HepG2 (cell line): Measurements from ENCODE around the gene HOXC11. TPM values are rescaled to one million over a fixed set of nuclear protein-coding genes. Genes with fewer than 3 reads are reported as not detected.

ENCODE experiments used
- ATAC-seq: fragments of 200-7000 bp; cut with Tn5 transposase; 3 replicates; pipeline ENCODE4 v1.9.1; 2020; ENCODE audit warnings: mild to moderate bottlenecking, moderate library complexity
- BruUV-seq: library from RNA; stranded (reverse); fragments of 400-500 nt; replicated peaks from 2 replicates; lab custom pipeline; 2021; lab: Mats Ljungman, UMichigan
- CTCF ChIA-PET: fragments of 300-600 bp; formaldehyde crosslinking; extraction: SDS; loops from one replicate; lab custom pipeline; 2021; ENCODE audit warnings: low total read pairs, inconsistent platforms, low intra/inter-chr PET ratio; lab: Yijun Ruan, JAX
- POLR2A ChIA-PET: fragments of 350-600 bp; sonication (Branson Sonifier 250); formaldehyde crosslinking; loops from one replicate; lab custom pipeline; 2020; ENCODE audit warnings: antibody characterized with exemption, inconsistent platforms; lab: Yijun Ruan, JAX
- DNase-seq: peaks from one replicate; pipeline ENCODE4 v3.0.0-alpha.2; 2015; ENCODE audit warnings: low spot score
- FAIRE-seq: peaks from 3 replicates; lab custom pipeline; 2011; peaks lifted over from hg19 to GRCh38; lab: Jason Lieb, UNC
- H2AFZ ChIP-seq: one replicate; pipeline ENCODE4 v1.6.1; 2011; ENCODE audit warnings: low read length, inconsistent platforms
- H3K27ac ChIP-seq: fragments of 300-600 bp; 3 replicates; pipeline ENCODE4 v1.8.0; 2011; ENCODE audit warnings: mixed run types, mild to moderate bottlenecking, mixed read lengths, low read length, inconsistent platforms; ENCODE audit not compliant: insufficient read depth; ENCODE audit errors: extremely low read length
- H3K27me3 ChIP-seq, 2 experiments: fragments of 200-600 bp in 1 of 2; 2 replicates in 1 of 2; 3 replicates in 1 of 2; pipeline versions ENCODE4 v1.6.0 to v1.8.0; 2011; ENCODE audit warnings: low read length in 2 of 2, mild to moderate bottlenecking in 2 of 2, moderate library complexity in 2 of 2, inconsistent platforms in 1 of 2; ENCODE audit not compliant: insufficient read depth in 2 of 2, control insufficient read depth in 1 of 2
- H3K36me3 ChIP-seq, 2 experiments: fragments of 200-600 bp in 1 of 2; replicated peaks in 1 of 2; 2 replicates in 1 of 2; 3 replicates in 1 of 2; pipeline versions ENCODE4 v1.5.1 to v1.8.0; 2011; ENCODE audit warnings: low read length in 2 of 2, inconsistent platforms in 1 of 2; ENCODE audit not compliant: insufficient read depth in 2 of 2, control insufficient read depth in 1 of 2
- H3K4me1 ChIP-seq: 2 replicates; pipeline ENCODE4 v1.5.1; 2012; ENCODE audit warnings: low read length, inconsistent platforms; ENCODE audit not compliant: insufficient read depth
- H3K4me2 ChIP-seq: 2 replicates; pipeline ENCODE4 v1.6.0; 2011; ENCODE audit warnings: low read depth, low read length, inconsistent platforms
- H3K4me3 ChIP-seq, 3 experiments: fragments of 200-600 bp in 1 of 3; sonication (generic), shearing (Covaris generic) in 1 of 3; replicated peaks in 1 of 3; 2 replicates each; pipeline ENCODE4 v1.5.1; 2011 to 2016; ENCODE audit warnings: low read length in 3 of 3, inconsistent platforms in 2 of 3, low read depth in 2 of 3, mild to moderate bottlenecking in 2 of 3, control low read depth in 1 of 3, mixed read lengths in 1 of 3; ENCODE audit not compliant: insufficient read depth in 1 of 3
- H3K79me2 ChIP-seq: one replicate; pipeline ENCODE4 v1.6.1; 2011; ENCODE audit warnings: low read length, inconsistent platforms; ENCODE audit not compliant: insufficient read depth
- H3K9ac ChIP-seq: 2 replicates; pipeline ENCODE4 v1.6.0; 2011; ENCODE audit warnings: mild to moderate bottlenecking, low read depth, low read length, inconsistent platforms; ENCODE audit not compliant: insufficient read depth
- H3K9me3 ChIP-seq: 2 replicates; pipeline ENCODE4 v1.5.1; 2012; ENCODE audit warnings: mild to moderate bottlenecking, low read length
- H4K20me1 ChIP-seq: 2 replicates; pipeline ENCODE4 v1.6.0; 2011; ENCODE audit warnings: inconsistent platforms, mild to moderate bottlenecking, low read length, moderate library complexity; ENCODE audit not compliant: insufficient read depth
- ATRX ChIP-seq: sonication (generic); formaldehyde crosslinking; IDR thresholded peaks from 2 replicates; pipeline ENCODE4 v1.4.0; 2020; ENCODE audit warnings: missing genetic modification reagents, borderline replicate concordance
- JARID2 ChIP-seq: sonication (generic); formaldehyde crosslinking; IDR thresholded peaks from 2 replicates; pipeline ENCODE4 v1.8.1; 2023; ENCODE audit warnings: missing genetic modification reagents, inconsistent platforms; ENCODE audit not compliant: insufficient replicate concordance
- JUN ChIP-seq: sonication (generic); formaldehyde crosslinking; IDR thresholded peaks from 2 replicates; pipeline ENCODE4 v1.4.0; 2020; ENCODE audit warnings: mild to moderate bottlenecking, missing genetic modification reagents
- KAT7 ChIP-seq: IDR thresholded peaks from 2 replicates; pipeline ENCODE4 v1.6.1; 2018; ENCODE audit warnings: borderline replicate concordance, missing compliant biosample characterization
- ZBTB43 ChIP-seq: sonication (generic); formaldehyde crosslinking; conservative IDR thresholded peaks from 2 replicates; pipeline ENCODE4 v1.4.0; 2020; ENCODE audit warnings: missing genetic modification reagents
- ZNF234 ChIP-seq: sonication (generic); formaldehyde crosslinking; conservative IDR thresholded peaks from 2 replicates; pipeline ENCODE4 v1.5.1; 2020; ENCODE audit warnings: mild to moderate bottlenecking, missing genetic modification reagents
- ZNF260 ChIP-seq: sonication (generic); formaldehyde crosslinking; IDR thresholded peaks from 2 replicates; pipeline ENCODE4 v1.4.0; 2020; ENCODE audit warnings: missing genetic modification reagents, low read depth, mild to moderate bottlenecking, borderline replicate concordance
- ZNF33B ChIP-seq: sonication (generic); formaldehyde crosslinking; IDR thresholded peaks from 2 replicates; pipeline ENCODE4 v1.5.1; 2020; ENCODE audit warnings: mild to moderate bottlenecking, missing genetic modification reagents
- ZNF546 ChIP-seq: sonication (generic); formaldehyde crosslinking; conservative IDR thresholded peaks from 2 replicates; pipeline ENCODE4 v1.8.1; 2023; ENCODE audit warnings: mild to moderate bottlenecking, missing genetic modification reagents
- ZNF720 ChIP-seq: sonication (generic); formaldehyde crosslinking; IDR thresholded peaks from 2 replicates; pipeline ENCODE4 v1.4.0; 2020; ENCODE audit warnings: missing genetic modification reagents
- WGBS: methylation state at CpG from one replicate; pipeline ENCODE4 v1.1.6; 2017; ENCODE audit warnings: low lambda C conversion rate; 5-methylcytosine and 5-hydroxymethylcytosine counted together
- in situ Hi-C: cut with HindIII; loops from 2 replicates; pipeline ENCODE4 v1.10.0; 2017; ENCODE audit warnings: low pct_unique_long_range_greater_than_20kb; ENCODE audit not compliant: extremely low pct_ligation_motif_present
- intact Hi-C: fragments of 100-400 bp; cut with micrococcal nuclease; formaldehyde crosslinking; loops from one replicate; pipeline ENCODE4 v1.10.0; 2022; ENCODE audit not compliant: unreplicated experiment
- polyA plus RNA-seq, 8 experiments: library from polyadenylated mRNA; depleted of rRNA in 3 of 8; stranded (reverse) in 7 of 8; unstranded in 1 of 8; fragments of >200 nt; fragmentation: Illumina TruSeq in 4 of 8; extraction: Trizol in 4 of 8; gene quantifications; 2 replicates each; pipeline versions ENCODE4 v1.2.1 to v1.2.3, GENCODE V29; 2011 to 2016; ENCODE audit warnings: low read depth in 4 of 8, missing spikeins in 1 of 8, mixed read lengths in 1 of 8; ENCODE audit not compliant: insufficient read depth in 1 of 8
- total RNA-seq, 5 experiments: library from RNA; depleted of rRNA; stranded (reverse); fragments of >200 nt; fragmentation: Illumina TruSeq; extraction: Trizol; gene quantifications; 2 replicates each; pipeline ENCODE4 v1.2.3, GENCODE V29; 2016; ENCODE audit warnings: low read depth in 1 of 5
- TF ChIP-seq, protein P1 (sequence below): sonication (generic); formaldehyde crosslinking; IDR thresholded peaks from 2 replicates; pipeline ENCODE4 v1.4.0; 2020; ENCODE audit warnings: missing genetic modification reagents

The HOXC11 gene
- total and polyA plus RNA-seq, 2 of the 13 experiments (the other 11 are each of a cell fraction or from before 2014, with no cell fraction given) = not detected

- TF ChIP-seq ZBTB43 (CRISPR knock-in tag) (no peak), ZNF720 (no peak), KAT7 (CRISPR knock-in tag) (no peak)
- TF ChIP-seq, protein P1, sequence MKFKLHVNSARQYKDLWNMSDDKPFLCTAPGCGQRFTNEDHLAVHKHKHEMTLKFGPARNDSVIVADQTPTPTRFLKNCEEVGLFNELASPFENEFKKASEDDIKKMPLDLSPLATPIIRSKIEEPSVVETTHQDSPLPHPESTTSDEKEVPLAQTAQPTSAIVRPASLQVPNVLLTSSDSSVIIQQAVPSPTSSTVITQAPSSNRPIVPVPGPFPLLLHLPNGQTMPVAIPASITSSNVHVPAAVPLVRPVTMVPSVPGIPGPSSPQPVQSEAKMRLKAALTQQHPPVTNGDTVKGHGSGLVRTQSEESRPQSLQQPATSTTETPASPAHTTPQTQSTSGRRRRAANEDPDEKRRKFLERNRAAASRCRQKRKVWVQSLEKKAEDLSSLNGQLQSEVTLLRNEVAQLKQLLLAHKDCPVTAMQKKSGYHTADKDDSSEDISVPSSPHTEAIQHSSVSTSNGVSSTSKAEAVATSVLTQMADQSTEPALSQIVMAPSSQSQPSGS (CRISPR knock-in tag) = no peak
Measured at GRCh38 chr12:53954694-53955035, 18.3 kb upstream of the HOXC11 start, which contains the start of gene HOXC12 (continued).

- Histone ChIP-seq H3K4me2 (no peak overlapping the region), H3K9me3 (no peaks in the 10 kb centered on the region), H3K4me3 (no peak overlapping the region), H3K4me1 (peaks cover 18% of the 10 kb centered on the region), H4K20me1 (peaks cover 4% of the 10 kb centered on the region; the same call in 1 of the 2 replicates), H3K27ac (no peak overlapping the region), H3K9ac (no peak overlapping the region), H2AFZ (no peak overlapping the region), H3K27me3 (peaks cover 25 to 94% of the 10 kb centered on the region in 2 experiments), H3K36me3 (no peaks in the 10 kb centered on the region), H3K79me2 (no peaks in the 10 kb centered on the region)
- DNase-seq (no peak), FAIRE-seq (no peak), ATAC-seq (no peak)
- no TSS peak for BruUV-seq
- POLR2A ChIA-PET = no interaction called here
- intact Hi-C loops (no loop called here), in situ Hi-C loops (no loop called here)
- 76% methylated on average over 77 of the region's 86 CpGs for WGBS
- CTCF ChIA-PET = no interaction called here
- TF ChIP-seq ZNF546 (CRISPR knock-in tag) (no peak), ZNF260 (CRISPR knock-in tag) (no peak), ZNF33B (CRISPR knock-in tag) (no peak), ZNF234 (CRISPR knock-in tag) (no peak), ATRX (CRISPR knock-in tag) (no peak), JARID2 (CRISPR knock-in tag) (no peak), JUN (CRISPR knock-in tag) (no peak)
Measured at GRCh38 chr12:53955036-53955775, 17.7 kb upstream of the HOXC11 start.
